GM21528 (cell line): ENCODE results near the gene TTLL7.

Experiments
- ATAC-seq: cut with Tn5 transposase; IDR thresholded peaks from one replicate; pipeline ENCODE4 v1.9.1; 2021; ENCODE audit warnings: mild to moderate bottlenecking, moderate library complexity; ENCODE audit not compliant: unreplicated experiment, low FRiP score

TTLL7 gene

DNA sequence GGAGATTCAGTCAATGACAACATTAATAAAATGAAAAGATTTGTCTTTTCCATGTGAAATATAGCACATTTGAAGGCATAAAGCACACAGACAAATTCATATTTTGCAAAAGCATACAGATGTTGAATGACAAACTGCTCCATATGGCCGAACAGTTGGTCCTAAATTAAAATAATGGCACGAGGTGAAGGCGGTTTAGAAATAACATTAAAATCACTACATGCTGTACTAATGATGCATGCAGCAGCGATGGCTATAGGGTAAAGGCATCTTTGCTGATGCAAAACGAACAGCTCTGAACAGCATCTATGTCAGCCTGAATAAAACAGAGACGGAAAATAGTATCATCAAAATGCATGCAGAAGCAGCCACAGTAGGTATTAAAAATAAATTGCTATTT, 102.6 kb downstream of the TTLL7 start:
- no peak for ATAC-seq

DNA sequence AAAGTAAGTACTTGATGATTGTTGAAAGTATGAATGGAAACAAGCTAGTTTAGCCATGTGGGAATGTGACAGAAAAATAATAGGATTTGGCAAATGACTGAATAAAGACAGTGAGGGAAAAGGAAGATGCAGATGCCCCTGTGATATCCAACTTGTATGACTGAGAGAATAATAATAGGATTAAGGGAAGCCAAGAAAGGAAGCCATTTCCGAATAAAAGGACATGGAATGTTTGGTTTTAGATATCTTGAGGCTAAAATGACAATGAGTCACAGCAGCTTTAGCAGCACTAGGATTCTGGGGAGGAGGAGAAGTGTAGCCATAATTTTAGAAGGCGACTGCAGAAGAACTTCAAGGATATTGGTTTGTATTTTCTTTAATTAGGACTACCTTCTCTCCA, 109.2 kb downstream of the TTLL7 start:
- no peak for ATAC-seq

DNA sequence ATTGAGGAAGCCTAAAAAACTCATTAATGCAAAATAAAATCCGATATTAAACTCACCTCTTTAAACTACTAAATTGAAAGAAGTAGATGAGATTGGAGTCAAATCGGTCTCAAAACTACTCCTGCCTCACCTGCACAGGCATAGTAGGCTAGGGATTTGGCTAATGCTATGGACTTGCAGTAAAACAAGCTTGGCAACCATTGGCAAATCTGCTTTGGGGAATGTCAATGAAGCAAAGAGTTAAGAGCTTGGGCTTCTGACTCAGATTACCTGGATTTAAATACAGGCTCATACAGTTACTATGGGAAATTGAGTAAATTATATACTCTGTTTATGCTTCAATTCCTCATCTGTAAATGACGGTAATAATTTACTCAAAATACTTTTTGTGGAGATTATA, 111.4 kb downstream of the TTLL7 start:
- ATAC-seq, result no peak

DNA sequence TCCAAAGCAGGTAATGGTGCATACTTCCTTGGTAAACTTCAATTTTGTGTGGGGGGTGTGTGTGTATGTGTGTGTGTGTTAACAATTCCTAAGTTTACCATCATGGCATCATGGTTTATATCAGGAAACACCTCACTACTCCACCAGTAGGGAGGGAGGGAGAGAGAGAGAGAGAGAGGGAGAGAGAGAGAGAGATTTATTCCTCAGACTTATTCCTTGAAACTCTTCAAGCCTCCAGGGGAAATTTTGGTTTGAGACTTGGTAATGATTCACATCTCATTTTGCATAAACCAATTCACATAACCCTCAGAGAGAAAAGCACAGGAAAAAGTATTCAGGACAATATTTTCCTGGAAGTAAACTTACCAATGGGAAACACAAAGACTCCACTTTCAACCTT, 115.0 kb downstream of the TTLL7 start:
- ATAC-seq, result no peak

DNA sequence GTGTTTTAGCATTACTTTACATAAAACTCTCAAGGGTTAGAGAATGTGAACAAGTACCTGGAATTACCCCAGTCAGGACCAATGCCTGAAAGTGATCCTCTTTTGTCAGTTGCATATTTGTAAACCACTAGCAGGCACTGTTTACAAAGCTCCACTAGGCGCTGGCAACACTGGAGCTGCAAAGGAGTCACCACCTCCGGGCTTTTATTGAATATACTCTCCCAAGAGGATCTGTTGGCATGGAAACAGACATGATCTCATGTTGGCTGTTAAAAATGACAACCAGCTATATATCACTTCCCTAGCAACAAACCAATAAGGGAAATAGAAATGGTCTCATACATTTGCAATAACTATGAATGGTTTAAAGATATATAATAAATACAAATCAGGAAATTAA, 116.0 kb downstream of the TTLL7 start:
- no peak for ATAC-seq

DNA sequence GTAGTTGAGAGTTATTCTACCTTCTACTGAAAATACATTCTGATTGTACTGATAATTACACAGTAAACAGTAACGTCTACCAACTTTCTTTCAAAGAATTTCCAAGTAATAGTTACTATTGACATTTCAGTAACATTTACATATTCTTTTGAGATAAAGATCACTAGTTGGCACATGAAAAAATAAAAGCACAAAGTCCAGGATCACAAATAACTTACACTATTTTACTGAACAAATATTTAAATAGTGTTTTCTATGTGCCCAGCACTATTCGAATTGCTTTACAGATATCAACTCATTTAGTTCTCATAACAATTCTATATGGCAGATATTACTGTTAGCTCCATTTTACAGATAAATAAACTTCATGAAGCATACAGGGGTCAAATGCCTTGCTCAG, 126.4 kb downstream of the TTLL7 start:
- no peak for ATAC-seq

DNA sequence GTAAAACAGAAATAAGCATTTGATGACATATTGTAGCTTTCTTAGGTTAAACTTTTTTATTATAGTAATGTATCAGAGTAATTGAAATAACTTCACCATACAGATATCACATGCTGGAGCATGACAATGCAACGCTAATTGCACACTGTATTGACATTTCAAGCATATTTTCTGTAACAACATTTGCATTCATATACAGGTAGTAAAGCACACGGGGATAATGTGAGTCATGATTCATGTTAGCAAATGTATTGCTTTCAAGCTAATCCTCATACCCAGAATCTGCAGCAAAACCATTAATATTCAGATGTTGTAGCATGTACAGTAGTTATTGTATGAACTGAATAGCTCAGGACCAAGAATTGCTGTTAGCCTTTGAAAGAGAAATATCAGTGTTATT, 133.9 kb downstream of the TTLL7 start:
- no peak for ATAC-seq

DNA sequence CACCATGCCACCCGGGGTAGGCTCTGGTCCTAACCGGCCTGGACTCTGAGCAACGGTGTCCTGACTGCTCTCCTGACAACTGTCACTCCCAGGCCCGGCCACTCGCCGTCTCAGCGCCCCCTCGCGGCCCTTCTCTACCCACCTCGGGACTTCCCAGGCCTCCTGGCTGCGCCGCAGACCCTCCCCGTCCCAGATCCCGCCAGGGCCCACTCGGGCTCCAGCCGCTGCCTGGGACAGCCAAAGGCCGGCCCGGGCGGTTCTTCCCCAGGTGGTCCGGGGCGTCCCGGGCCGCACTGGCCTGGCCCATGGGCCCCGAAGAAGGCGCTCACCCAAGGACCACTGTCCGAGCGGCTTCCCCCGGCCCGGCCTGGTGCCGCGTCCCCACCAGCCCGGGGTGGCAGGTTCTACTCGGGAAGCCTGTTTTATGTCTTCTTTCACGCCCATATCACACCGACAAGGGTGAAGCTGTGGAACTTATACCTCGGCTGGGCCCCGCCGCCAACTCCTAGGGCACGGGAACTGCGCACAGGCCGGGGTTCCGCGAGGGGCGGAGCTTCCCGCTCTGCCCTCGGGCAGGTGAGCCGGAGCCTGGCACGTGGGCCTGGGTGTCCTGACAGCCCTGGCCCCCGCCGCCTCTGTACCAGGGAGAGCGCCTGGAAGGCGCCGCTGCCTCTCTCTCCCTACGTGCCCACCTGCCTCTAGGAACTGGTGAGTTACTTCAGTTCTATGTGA, 138.3 kb downstream of the TTLL7 start:
- peak; percentile 96 for ATAC-seq

DNA sequence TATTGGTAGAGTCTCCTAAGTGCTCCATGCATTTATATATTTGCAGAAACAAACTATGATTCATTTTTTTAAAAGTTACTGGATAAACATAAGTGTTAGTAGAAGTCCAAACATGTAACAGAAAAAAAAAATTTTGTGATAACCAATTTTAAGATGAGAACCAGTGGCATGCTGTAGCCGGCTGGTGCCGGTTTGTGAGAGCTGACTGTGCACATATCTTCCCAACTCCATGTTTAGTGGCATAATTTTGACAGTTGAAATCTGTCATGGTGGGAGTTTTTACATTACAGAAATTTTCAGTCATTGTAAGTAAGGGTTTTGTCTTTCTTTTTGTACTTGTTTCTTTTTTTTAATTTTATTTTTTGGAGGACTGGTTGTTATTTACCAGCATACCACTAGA, 141.2 kb downstream of the TTLL7 start:
- no peak for ATAC-seq

DNA sequence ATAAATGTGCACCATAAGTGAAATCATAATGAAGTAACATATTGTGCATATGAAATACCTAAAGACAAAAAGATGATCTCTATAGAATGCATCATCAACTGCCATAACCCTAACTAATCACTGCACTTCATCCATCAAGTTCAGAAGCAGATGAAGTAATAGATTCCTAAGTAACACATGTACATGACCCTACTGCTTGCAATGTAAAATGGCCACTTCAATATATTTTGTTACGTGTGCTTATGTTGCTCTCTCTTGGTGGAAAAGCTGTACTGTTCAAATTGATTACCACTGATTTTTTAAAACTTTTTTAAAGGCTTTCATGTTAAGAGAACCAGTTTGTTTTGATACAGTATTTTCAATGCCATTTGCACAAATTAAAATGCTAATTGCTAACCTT, 141.8 kb downstream of the TTLL7 start:
- ATAC-seq, result no peak

DNA sequence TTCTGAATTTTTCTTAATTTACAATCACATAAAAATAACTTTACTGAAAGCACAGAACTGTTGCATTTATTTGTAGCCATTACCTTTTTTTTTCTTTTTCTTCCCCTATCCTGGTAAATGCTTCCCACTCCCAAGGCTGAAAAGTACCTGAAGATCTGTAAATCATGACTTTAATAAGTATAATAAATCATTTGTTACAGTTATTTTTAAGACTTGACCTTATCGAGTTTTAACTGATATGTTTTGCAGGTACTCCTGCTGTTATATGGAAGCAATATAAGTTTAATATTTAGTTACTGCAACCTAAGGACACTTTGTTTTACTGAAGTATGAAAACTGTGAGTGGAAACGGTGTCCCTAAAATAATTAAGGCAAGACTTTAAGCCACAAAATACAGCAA, 142.6 kb downstream of the TTLL7 start:
- no peak for ATAC-seq

DNA sequence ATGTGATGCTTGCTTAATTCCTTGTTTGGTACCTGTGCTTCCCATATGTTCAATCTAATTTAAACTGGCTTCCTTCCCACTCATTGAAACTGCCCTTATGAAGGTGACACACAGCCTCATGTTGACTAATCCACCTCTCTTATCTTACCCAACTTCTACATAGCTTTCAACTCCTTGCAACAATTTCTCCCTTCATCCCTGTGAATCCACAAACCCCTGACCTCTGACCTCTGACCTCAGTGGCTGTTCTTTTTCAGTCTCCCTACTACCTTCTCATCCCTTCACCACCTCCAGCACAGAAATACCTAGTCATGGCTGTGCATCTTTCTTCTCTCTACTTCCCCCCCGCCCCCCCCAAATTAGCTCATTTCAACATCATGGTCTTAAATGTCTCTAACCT, 144.5 kb downstream of the TTLL7 start:
- no peak for ATAC-seq

DNA sequence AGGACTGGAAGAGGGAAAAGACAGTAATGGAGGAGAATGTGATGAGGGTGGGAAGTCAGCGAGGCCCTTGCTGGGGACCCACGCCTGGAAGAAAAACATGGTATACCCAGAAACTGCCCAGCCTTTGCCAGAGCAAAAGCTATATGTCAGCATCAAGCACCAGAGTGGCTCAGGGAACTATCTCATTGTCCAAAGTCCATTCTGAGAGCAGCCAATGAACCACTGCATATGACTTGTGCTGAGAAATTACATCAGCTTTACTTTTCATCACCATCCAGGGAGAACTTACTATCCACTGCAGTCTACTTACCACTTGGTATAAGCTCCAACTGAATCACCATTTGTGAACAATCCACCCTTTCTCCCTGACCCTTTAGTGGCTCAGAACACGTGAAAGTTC, 148.1 kb downstream of the TTLL7 start:
- no peak for ATAC-seq

DNA sequence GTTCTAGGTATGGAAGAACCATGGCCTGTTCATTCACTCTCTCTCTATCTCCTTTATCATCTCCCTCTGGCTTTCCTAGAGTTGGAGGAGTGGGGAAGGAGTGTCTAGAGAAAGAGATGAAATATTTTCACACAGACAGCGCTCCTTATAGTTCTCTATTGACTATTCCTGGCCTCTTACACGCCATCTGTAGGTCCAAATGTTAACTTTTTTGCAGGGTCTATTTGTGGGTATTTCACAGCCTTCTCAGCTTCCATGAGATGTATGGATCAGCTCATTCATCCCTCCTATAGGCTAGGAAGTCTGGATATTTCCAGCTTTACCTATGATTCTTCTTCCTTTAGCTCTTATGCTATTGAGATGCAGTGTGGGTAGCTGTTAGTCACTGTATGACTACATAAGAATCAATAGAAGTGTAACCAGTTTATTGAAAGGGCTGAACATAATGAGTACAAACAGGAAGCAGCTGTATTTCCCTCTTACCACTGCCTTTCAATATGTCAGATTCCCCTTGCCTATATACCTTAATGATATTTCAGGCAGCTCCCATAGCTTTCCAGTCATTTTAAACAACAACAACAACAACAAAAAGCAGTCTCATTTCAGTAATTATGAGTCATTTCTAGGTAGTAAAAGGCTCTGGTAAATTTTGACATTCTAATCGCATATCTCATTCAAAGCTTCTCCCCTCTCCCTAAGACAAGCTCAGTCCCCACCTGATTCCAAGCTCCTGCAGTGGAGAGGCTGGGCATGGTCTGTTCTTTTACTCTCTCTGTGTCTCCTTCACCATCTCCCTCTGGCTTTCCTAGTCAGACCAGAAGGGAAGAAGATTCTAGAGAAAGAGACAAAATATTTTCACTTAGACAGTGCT, 149.5 kb downstream of the TTLL7 start:
- ATAC-seq, result no peak

DNA sequence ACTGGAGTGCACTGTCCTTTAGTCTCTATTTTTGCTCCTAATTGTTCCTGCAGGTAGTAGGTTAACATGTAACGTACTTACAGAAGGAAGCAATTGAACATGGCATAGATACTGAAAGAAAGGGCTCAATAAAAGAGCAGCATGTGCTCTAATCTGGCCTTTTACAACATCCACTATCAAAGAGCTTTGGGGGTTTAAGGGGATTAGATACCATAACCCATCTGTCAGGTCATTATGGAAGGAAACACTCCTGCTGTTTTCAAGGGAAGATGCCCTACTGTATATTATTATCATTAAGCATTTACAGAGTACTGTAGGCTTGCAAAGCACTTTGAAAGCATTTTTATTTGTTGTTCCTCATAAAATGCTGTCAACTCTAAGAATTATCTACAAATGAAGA, 152.8 kb downstream of the TTLL7 start:
- ATAC-seq, result no peak

DNA sequence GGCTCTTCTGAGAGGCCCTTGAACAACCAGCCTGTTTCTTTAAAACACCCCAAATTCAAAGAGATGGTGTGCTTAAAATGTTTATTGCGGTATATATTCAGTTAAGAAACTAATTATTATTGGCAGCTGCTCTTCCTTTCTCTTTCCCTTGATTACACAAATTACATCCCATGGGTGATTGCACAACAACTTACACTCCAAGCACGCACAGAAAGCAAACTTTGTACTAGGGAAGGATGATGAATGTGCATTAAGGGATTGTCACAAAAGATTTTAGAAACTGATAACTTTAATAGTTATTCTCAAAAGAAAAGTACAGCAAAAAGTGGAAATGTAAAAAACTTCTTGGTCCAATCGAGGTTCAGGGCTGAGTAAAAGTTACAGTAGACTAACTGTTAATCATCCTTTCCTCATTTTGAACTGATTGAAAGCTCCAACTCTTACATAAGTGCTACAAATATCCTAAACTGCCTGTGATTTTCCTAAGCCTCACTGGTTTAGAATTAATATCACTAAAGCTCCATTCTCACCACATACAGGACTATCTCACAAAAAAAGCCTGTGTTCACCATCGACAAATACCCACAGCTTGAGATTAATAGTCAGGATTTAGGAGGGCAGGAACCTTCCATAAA, 153.4 kb downstream of the TTLL7 start:
- ATAC-seq, result no peak

DNA sequence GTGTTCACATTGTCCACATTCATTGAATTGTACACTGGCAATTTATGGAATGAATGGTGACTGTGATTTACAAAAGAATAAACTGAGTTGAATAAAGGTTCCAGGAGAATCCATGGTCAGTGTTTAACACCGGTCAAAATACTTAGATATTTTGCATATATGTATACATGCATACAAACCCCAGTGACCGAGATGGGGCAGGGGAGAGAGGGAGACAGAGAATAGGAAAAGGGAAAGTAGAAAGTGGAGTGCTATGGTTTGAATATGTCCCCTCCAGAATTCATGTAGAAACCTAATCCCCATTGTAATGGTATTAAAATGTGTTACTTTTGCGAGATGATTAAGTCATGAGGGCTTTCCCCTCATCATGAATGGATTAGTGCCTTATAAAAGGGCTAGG, 154.4 kb downstream of the TTLL7 start:
- no peak for ATAC-seq

DNA sequence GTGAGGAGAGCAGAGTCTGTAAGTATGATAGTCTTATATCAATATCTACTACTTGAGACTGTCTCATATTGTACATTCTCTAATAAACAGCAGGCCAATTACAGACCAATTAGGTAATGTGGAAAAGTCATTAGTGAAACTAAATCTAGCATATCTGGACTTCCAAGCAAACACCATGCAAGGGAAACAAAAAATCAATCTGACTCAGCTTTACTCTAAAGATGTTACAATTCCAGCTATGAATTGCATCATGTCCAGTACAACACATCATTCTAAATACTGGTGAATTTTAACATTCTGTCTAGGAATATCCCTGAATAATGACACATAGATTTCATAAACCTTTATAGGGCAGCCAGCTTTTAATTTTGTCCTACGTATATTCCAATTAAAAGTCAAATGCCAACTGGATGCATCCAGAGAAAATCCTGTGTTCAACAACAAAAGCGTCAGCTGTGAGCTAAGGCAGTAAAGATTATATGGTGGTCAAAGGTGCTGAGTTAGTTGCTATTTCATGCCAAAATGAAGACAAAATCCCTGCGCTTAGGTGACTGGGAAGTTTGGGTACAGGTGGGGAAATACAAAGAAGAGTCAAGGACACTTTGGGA, 159.3 kb downstream of the TTLL7 start:
- no peak for ATAC-seq

DNA sequence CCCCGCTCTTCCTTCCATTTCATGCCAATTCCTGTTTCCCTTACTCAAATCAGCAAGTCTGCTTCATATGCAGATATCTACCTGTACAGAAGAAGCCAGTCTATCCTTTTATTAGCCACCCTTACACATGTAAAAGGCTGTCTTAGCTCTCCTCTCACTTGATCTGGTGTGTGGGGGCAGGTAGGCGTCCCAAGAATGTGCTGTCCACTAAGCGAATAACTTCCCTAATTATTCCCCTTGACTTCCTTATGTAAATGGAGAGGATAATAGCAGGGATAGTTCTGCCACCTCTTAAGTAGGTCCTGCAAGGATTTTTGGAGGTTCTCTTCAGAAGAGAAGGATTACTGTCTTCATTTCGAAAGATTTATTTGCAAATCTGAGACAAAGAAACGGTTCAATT, 160.4 kb downstream of the TTLL7 start:
- no peak for ATAC-seq

DNA sequence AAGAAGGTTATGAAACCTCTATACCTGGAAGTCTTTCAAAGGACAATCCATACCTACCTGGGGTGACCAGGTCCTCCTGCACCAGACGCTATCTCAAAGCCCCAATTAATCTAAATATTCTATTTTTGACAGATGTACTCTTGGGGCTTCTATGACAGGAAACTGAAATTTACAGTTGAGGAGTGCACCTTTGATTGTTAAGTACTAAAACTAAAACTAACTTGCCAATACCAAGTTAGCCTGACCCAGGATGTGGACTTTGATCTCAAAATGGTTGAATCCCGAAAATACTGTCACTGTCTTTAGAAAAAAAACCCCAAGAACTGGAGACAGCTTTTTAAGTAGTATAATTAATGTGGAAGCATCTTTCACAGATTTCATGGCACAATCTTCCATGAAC, 162.4 kb downstream of the TTLL7 start:
- no peak for ATAC-seq

DNA sequence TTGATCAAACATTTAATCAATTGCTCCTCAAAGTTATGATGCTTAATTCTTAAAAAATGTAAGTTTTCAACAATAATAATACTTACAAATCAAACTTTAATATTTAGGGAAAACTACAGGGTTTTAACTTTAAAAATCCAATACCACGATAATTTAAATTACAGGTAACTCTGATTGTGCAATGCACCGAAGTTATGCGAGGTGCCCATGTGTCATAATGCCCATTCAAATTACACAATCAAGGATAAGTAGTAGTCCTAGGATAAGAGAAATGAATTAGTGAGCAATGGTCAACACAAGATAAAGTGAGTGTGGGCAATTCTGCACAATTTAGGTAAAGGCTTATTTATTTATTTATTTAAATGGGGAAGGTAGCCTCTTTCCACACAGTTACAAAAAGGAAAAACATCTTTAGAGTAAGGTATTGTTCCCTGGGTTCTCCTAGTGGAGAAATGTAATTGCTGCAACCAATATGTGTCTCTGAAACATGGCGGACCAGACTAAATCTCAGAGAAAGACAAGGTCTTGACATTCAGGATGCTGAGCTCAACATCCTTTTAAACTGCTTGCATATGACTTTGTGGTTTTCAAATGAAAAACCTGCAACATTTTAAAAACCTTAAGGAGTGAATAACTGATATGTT, 164.2 kb downstream of the TTLL7 start:
- ATAC-seq, result no peak
